GM04504 (cell line): ENCODE data around the gene MSL1.

Source experiments
- DNase-seq: peaks from one replicate; pipeline ENCODE4 v3.0.0-alpha.2; 2012; ENCODE audit warnings: low read depth

The MSL1 gene

GRCh38 chr17:40091691-40092397, 29.9 kb upstream of the MSL1 start:
- DNase-seq = no peak

GRCh38 chr17:40092581-40092980, 29.2 kb upstream of the MSL1 start:
- DNase-seq = no peak

- no peak for DNase-seq
Observed at GRCh38 chr17:40093005-40093579, 28.7 kb upstream of the MSL1 start.

GRCh38 chr17:40093580-40094201, 28.1 kb upstream of the MSL1 start:
- DNase-seq = no peak

- no peak for DNase-seq
Observed at GRCh38 chr17:40094874-40095273, 26.9 kb upstream of the MSL1 start.

GRCh38 chr17:40095351-40095943, 26.3 kb upstream of the MSL1 start:
- no peak for DNase-seq

- DNase-seq = no peak
Observed at GRCh38 chr17:40095944-40096791, 25.6 kb upstream of the MSL1 start.

- no peak for DNase-seq
Observed at GRCh38 chr17:40097087-40097486, 24.7 kb upstream of the MSL1 start.

- no peak for DNase-seq
Observed at GRCh38 chr17:40097931-40098845, 23.6 kb upstream of the MSL1 start.

- DNase-seq = peak; percentile 100
Observed at GRCh38 chr17:40098846-40099618, 22.7 kb upstream of the MSL1 start.

GRCh38 chr17:40099619-40100418, 22.0 kb upstream of the MSL1 start:
- DNase-seq = no peak

GRCh38 chr17:40100419-40100668, 21.4 kb upstream of the MSL1 start, which contains the start of gene NR1D1:
NR1D1 (minus strand) TSS chr17:40100589; CDS start chr17:40100094, 495 bp downstream.
- DNase-seq = no peak

- DNase-seq = peak; percentile 98
Observed at GRCh38 chr17:40100669-40101366, 21.0 kb upstream of the MSL1 start.

GRCh38 chr17:40101367-40102210, 20.2 kb upstream of the MSL1 start:
- DNase-seq = no peak

GRCh38 chr17:40103071-40103661, 18.6 kb upstream of the MSL1 start:
- DNase-seq = no peak

GRCh38 chr17:40103688-40104087, 18.1 kb upstream of the MSL1 start:
- no peak for DNase-seq

GRCh38 chr17:40104594-40105486, 16.9 kb upstream of the MSL1 start:
- DNase-seq = no peak
